NCI-H1694 (cell line): ENCODE measurements around the gene GATA2.

Source experiments
- DNase-seq: peaks from one replicate; lab custom pipeline; 2025; lab: John Stamatoyannopoulos, UW

Gene GATA2

DNA sequence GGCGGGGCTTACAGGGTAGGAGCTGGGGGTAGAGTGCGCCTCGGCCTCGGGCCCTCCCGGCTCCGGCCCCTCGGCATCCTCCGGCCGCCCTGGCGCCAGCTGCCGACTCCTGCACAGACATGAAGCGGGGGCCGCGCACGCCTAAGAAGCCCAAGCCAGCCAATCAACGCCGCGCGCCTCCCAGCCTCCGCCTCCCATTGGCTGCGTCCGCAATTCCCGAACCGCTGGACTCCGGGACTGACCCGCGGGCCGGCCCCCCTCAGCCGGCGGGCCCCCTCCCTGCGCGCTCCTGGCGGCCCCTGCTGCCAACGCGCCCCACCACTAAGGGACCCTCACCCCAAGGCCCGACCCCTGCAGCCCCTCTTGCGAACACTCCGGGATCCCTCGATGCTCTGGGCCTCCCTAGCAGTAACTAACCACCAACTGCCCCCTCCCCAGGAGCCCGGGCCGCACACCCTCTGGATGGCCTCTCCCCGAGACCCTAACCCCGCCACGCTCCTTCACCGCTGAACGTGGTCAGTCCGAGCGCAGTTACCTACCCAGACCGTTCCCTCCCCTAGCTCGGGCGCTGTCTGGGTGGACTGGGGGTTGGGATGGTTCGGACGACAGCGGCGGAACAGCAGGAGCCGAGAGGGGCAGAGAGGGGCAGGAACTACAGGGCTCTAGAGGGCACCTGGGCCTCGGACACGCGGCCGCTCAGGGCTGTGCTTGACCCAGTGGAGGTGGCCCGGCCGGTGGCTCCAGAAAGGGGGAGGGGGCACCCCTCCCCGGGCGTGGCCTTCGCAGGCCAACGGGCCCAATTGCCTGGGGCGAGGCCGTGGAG is 5.0 kb downstream of the GATA2 start:
- peak; percentile 45 for DNase-seq

DNA sequence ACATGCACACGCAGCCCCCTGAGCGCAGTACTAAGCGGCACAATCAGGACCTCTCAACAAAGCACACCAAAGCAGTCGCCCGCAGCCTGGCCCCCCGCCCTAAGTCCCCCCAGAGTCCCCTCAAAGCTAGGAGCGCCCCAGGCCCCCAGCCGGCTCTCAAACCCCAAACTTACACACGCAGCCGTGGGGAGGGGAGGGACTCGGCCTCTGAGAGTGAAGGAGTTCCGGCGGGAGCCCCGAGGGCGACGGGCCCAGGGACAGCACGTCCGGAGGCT is 5.5 kb downstream of the GATA2 start:
- DNase-seq, result peak; percentile 14

GRCh38 chr3:128486681-128487537 is 6.1 kb downstream of the GATA2 start:
- DNase-seq, result no peak

DNA sequence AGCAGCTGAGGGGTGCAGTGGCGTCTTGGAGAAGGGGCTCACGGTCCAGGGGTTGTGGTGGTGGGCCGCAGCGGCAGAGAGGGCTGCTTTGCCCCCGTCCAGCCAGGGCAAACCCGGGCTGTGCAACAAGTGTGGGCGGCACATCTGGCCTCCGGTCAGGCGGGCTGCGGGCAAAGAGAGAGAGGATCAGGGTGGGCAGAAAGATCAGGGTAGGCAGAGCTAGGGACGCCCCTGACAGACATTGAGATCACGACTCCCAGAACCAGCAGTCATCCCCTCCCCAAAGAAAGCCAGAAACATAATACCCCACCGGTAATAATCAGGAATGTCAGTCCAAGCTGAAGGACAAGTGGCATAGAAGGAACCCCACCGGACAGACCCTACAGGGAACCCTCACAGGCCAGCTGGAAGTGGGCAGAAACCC is 6.8 kb downstream of the GATA2 start:
- DNase-seq, result no peak

DNA sequence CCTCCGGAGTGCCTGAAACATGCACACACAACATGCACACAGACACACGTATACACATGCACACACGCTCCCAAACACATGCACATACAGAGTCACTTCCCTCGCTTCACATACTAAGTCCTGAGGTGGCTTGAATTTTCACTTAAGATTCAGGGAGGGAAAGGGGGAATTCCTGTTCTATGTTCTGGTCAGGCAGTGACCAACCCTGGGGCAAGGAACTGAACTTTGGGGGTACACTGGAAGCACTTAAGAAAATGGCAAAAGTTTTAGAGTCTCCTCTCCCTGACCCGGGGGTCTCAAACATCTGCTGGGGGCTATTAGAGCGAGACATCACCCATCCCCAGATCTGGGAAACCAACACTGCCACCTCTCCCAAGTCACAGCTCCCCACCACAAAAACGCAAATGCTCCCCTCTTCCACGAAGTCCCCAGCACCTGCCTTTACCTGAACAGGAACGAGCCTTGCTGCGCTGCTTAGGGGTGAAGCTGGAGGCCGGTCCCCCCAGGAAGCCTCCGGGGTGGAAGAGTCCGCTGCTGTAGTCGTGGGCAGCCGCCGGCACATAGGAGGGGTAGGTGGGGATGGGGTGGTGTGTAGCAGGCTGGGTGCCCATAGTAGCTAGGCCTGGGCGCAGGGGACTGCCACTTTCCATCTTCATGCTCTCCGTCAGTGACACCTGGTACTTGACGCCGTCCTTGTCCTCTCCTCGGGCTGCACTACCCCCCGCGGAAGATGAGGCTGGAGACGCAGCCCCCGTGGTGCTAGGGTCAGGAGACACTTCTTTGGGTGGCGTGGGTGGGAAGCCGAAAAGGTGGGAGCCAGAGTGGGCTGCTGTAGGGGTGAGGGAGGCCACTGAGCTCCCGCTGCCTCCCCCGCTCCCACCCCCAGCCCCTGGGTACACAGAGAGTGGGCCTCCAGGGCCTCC is 7.5 kb downstream of the GATA2 start:
- no peak for DNase-seq

DNA sequence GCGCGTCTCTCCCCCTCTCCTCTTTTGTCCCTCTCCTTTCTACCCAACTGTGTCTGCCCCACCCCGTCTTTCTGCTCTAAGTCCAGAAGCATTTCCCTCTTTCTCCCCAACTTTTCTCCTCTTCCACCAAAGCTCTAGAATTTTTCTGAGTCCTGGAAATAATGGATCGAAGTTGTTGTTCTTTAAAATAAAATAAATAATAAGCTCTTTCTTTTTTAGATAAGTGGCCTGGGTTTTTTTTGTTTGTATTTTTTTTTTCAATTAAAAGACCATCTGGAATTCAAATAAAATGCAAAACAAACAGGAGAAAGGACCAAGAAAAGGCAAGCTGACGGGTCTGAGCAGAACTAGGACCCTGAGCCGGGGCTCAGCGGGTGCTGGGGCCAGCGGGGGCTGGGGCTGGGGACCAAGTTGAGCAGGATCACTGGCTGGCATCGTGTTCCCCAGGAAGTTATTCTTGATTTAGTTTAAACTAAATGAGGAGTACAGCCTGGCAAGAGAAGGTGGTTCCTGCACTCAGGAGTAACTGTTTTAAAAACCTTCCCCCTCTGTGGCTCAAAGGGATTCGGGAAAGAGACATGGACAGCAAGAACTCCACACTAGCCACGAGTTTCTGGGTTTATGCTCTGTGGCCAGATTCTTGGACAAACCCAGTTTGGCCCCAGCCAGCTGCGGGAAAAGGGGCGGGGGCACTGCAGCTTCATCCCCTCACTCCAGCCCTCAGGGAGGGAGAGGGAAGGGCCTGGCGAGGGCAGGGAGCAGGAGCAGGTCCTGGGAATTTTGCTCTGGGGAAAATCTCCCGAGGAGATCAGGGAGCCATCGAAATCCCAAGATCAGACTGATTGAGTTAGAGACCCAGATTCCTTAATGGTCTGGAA is 8.4 kb downstream of the GATA2 start:
- no peak for DNase-seq

- no peak for DNase-seq
These were observed 9.2 kb downstream of the GATA2 start for GRCh38 chr3:128483657-128484403.

GRCh38 chr3:128482666-128483656 is 10.0 kb downstream of the GATA2 start:
- DNase-seq, result no peak

DNA sequence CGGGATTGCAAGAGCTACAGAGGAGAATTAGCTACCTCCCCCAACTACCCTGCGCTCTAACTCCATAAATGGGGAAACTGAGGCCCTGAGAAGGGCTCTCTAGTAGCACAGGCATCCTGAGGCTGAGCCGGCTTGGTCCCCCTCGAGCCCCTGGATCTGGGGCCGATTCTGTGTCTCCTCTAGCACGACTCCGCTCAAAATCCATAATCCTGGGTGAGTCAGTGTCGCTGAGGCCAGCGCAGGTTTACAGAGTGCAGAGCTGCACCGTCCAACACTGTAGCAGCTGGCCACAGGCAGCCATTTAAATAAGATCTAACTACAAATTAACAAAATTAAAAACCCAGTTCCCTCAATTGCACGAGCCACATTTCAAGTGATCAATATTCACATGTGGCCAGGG is 10.8 kb downstream of the GATA2 start:
- DNase-seq, result no peak

DNA sequence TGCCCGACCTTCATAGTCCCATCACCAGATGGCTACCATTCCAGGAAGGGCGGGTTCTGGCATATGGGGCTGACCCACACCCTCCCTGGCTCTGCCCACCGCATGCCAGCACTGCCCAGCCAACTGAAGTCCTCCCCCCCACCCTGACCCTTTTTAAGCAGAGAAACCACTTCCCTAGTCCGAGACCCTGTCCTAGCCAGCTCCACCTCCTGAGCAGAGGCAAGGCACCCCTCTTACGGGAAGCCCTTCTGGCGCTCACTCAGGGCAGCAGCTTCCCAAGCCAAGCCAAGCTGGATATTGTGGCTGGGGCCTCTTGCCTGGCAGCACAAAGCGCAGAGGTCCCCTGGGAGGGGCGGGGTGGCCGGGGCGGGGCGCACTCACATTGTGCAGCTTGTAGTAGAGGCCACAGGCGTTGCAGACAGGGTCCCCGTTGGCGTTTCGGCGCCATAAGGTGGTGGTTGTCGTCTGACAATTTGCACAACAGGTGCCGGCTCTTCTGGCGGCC is 11.5 kb downstream of the GATA2 start:
- no peak for DNase-seq

- DNase-seq, result no peak
These were observed 12.1 kb downstream of the GATA2 start for GRCh38 chr3:128480717-128481437.

DNA sequence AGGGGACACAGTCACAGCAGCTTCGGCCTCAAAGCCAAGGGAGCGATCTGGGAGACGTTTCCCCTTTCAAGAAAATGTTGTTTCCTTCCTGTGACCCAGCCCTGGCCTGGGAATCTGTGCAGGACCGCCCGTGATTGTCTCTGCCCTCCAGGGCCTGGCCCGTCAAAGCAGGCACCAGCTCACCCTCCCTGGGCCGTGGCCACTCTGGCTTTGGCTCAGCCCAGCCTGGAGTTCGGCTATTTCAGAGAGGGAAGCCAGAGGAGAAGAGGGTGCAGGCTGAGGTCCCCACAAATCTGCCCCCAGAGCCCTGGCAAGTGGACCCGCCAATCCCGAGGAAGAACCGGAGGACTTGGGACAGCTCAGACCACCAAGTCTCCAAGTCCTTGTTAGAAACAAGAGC is 12.7 kb downstream of the GATA2 start:
- DNase-seq, result no peak

DNA sequence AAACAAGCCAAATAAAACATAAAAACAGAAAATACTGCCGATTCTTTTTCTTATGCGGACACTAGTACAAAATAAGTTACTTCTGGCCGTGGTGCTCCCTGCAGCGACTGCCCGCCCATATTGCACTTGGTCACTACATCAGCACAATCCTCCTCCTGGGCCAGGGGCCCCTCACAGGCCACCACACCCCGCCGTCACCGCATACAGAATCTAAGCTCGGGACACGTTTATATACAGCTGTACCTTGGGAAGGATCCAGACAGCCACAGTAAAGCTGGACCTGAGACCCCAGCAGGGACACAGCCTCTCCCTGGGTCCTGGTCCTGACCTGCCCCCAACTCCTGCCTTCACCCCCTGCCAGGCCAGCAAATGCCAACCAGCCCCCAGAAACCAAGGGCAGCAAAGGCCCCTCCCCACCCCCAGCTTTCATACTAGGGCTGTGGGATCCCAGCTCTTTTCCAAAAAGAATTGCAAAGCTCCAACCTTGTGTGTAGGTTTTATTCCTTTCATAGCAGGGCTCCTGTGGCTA is 13.4 kb downstream of the GATA2 start:
- no peak for DNase-seq

DNA sequence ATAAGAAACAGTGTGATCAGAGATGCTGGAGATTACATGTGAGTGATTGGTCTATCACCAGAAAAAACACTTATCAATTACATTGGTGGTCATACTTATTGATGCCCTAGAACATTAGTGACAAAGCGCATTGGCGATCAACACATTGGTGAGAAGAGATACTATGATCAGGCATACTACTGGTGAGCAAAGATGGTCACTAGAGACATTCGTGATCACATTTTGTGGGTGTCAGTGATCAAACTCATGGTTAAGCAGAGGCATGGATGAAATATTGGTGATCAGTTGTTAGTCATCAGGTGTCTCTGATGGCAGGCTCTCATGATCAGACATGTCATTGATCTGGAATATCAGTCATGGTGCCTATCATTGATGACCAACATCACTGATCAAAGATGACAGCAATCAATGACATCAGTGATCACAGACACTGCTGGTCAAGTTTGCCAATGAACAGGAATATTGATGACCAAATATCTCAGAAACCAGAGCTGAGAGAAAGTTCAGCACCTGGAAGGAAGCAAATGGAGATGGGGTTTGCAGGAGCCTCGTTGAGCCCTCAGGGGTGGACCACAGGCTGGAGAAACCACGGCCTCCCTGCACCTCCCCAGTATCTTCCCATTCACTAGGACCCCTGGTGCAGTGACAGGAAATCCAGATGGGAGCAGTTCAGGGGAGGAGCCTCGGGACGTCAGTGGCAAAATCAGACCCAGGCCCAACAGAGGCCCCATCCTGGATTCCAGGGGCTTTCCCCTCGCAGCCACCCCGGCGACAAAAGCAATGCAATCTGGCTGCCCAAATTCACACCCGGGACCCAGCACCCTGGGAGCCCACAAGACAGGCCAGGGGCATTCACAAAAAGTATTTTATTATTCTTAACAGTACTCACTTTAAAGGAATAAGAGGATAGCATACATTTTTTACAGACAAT is 14.2 kb downstream of the GATA2 start:
- no peak for DNase-seq

GRCh38 chr3:128476659-128477058 is 16.3 kb downstream of the GATA2 start:
- DNase-seq, result no peak

DNA sequence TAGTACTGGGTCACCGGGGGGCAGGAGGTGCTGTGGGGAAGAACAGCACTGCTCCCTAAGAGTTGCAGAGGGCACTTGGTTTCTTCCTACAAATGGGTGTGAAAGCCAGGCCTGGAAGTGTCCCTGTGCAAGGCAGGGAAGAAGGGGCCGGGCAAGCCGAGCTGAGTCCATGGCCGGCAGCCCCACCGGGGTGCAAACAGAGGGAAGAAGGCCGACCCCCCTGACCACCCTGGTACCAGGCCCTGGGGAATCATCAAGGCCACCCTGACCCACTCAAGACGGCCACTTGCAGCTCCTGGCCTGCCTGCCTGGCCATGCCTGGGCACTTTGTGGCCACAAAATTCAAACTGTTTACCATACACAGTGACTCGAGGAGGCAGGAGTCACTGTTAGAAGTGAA is 17.6 kb downstream of the GATA2 start:
- DNase-seq, result no peak

GRCh38 chr3:128473737-128474136 is 19.3 kb downstream of the GATA2 start:
- DNase-seq, result no peak
